HCT116 (cell line): Measurements from ENCODE around the gene CISD3. TPM values are rescaled to one million over a fixed set of nuclear protein-coding genes. Genes with fewer than 3 reads are reported as not detected.

Experiments used
- ATAC-seq: fragments of 200-7000 bp; cut with Tn5 transposase; 2 replicates; pipeline ENCODE4 v1.9.1; 2020; ENCODE audit warnings: mild to moderate bottlenecking, moderate library complexity
- BruUV-seq: library from RNA; stranded (reverse); fragments of 400-500 nt; replicated peaks from 2 replicates; lab custom pipeline; 2021; lab: Mats Ljungman, UMichigan
- CTCF ChIA-PET: fragments of 300-600 bp; sonication (Branson Sonifier 250); formaldehyde crosslinking; loops from one replicate; lab custom pipeline; 2021; ENCODE audit warnings: antibody characterized with exemption; lab: Charles Lee
- POLR2A ChIA-PET: fragments of 300-600, 350-600 bp; sonication (Branson Sonifier 250); formaldehyde crosslinking; loops from one replicate; lab custom pipeline; 2021; ENCODE audit warnings: antibody characterized with exemption; lab: Charles Lee
- RAD21 ChIA-PET, 2 experiments: fragments of 300-600 bp; sonication (Branson Sonifier 250); formaldehyde crosslinking; loops; one replicate each; lab custom pipeline; 2023; ENCODE audit warnings: low total read pairs in 2 of 2; ENCODE audit not compliant: uncharacterized antibody in 2 of 2, unreplicated experiment in 2 of 2, low non-redundant PET in 1 of 2; lab: Charles Lee
- DNase-seq: peaks from one replicate; pipeline ENCODE4 v3.0.0-alpha.2; 2010; ENCODE audit warnings: low read depth, low spot score
- H2AFZ ChIP-seq: fragments of 200-600 bp; shearing (Covaris generic), sonication (generic); 2 replicates; pipeline ENCODE4 v1.6.1; 2017; ENCODE audit warnings: low read depth, mixed run types, mixed read lengths, antibody characterized with exemption, low read length; ENCODE audit not compliant: poor library complexity, severe bottlenecking
- H3K27ac ChIP-seq: 2 replicates; pipeline ENCODE4 v1.5.1; 2012; ENCODE audit warnings: low read depth, low read length
- H3K27me3 ChIP-seq: fragments of 200-600 bp; sonication (generic); 2 replicates; pipeline ENCODE4 v1.6.1; 2016; ENCODE audit warnings: mixed run types, low read length, mixed read lengths; ENCODE audit not compliant: insufficient read depth
- H3K36me3 ChIP-seq, 2 experiments: fragments of 200-500 bp in 1 of 2; fragments of 200-600 bp in 1 of 2; sonication (Bioruptor generic) in 1 of 2; sonication (generic) in 1 of 2; 2 replicates each; pipeline versions ENCODE4 v1.5.1 to v1.6.1; 2014 to 2016; ENCODE audit warnings: low read length in 2 of 2, inconsistent platforms in 1 of 2, mixed read lengths in 1 of 2, mixed run types in 1 of 2; ENCODE audit not compliant: insufficient read depth in 2 of 2, control insufficient read depth in 1 of 2
- H3K4me1 ChIP-seq, 2 experiments: fragments of 200-600 bp in 1 of 2; sonication (generic) in 1 of 2; 2 replicates each; pipeline versions ENCODE4 v1.5.1 to v1.6.1; 2012 to 2017; ENCODE audit warnings: low read length in 2 of 2, inconsistent platforms in 1 of 2, mild to moderate bottlenecking in 1 of 2, mixed read lengths in 1 of 2, mixed run types in 1 of 2, moderate library complexity in 1 of 2; ENCODE audit not compliant: insufficient read depth in 2 of 2, control insufficient read depth in 1 of 2
- H3K4me2 ChIP-seq: fragments of 200-600 bp; sonication (generic); 2 replicates; pipeline ENCODE4 v1.6.1; 2017; ENCODE audit warnings: mixed run types, low read length, mixed read lengths
- H3K4me3 ChIP-seq, 2 experiments: fragments of 200-600 bp in 1 of 2; sonication (generic) in 1 of 2; replicated peaks in 1 of 2; 2 replicates each; pipeline ENCODE4 v1.5.1; 2011 to 2016; ENCODE audit warnings: low read length in 2 of 2, control low read depth in 1 of 2, low read depth in 1 of 2, mild to moderate bottlenecking in 1 of 2, mixed read lengths in 1 of 2, mixed run types in 1 of 2
- H3K79me2 ChIP-seq: fragments of 200-600 bp; sonication (generic); 2 replicates; pipeline ENCODE4 v1.6.1; 2017; ENCODE audit warnings: mild to moderate bottlenecking, mixed run types, low read length, moderate library complexity, mixed read lengths; ENCODE audit not compliant: insufficient read depth
- H3K9ac ChIP-seq: fragments of 200-600 bp; sonication (generic); 2 replicates; pipeline ENCODE4 v1.6.1; 2016; ENCODE audit warnings: low read length, mixed read lengths
- H3K9me2 ChIP-seq: fragments of 200-600 bp; sonication (generic), shearing (Covaris generic); 2 replicates; pipeline ENCODE4 v1.6.1; 2017; ENCODE audit warnings: mixed run types, mild to moderate bottlenecking, moderate library complexity; ENCODE audit not compliant: insufficient read depth
- H3K9me3 ChIP-seq, 2 experiments: fragments of 200-500 bp in 1 of 2; fragments of 200-600 bp in 1 of 2; sonication (Bioruptor generic) in 1 of 2; sonication (generic) in 1 of 2; 2 replicates each; pipeline ENCODE4 v1.6.1; 2014 to 2017; ENCODE audit warnings: low read length in 2 of 2, mixed read lengths in 2 of 2, inconsistent platforms in 1 of 2, low read depth in 1 of 2, mild to moderate bottlenecking in 1 of 2, mixed run types in 1 of 2, moderate library complexity in 1 of 2; ENCODE audit not compliant: control insufficient read depth in 1 of 2, insufficient read depth in 1 of 2
- H4K20me1 ChIP-seq: fragments of 200-600 bp; sonication (generic), shearing (Covaris generic); 2 replicates; pipeline ENCODE4 v1.6.1; 2017; ENCODE audit warnings: mixed run types, mild to moderate bottlenecking, moderate library complexity; ENCODE audit not compliant: insufficient read depth
- EZH2phosphoT487 ChIP-seq: fragments of 200-600 bp; IDR thresholded peaks from 2 replicates; pipeline ENCODE4 v1.6.1; 2018; ENCODE audit warnings: antibody characterized with exemption, borderline replicate concordance
- FOSL1 ChIP-seq: IDR thresholded peaks from 2 replicates; pipeline ENCODE4 v1.6.1; 2012; ENCODE audit warnings: low read depth
- RAD21 ChIP-seq: IDR thresholded peaks from 2 replicates; pipeline ENCODE4 v1.6.1; 2012; ENCODE audit warnings: low read depth, mild to moderate bottlenecking
- SIN3A ChIP-seq: IDR thresholded peaks from 2 replicates; pipeline ENCODE4 v1.6.1; 2012; ENCODE audit warnings: low read depth
- TCF7L2 ChIP-seq: IDR thresholded peaks from 2 replicates; pipeline ENCODE4 v1.7.0; 2011; ENCODE audit warnings: borderline replicate concordance, inconsistent platforms; ENCODE audit not compliant: insufficient read depth, insufficient read length; ENCODE audit errors: extremely low read depth
- YY1 ChIP-seq: IDR thresholded peaks from 2 replicates; pipeline ENCODE4 v1.6.1; 2011; ENCODE audit warnings: low read length, low read depth, moderate library complexity, mild to moderate bottlenecking; ENCODE audit not compliant: insufficient replicate concordance; ENCODE audit errors: extremely low read depth
- intact Hi-C: fragments of 100-400 bp; cut with micrococcal nuclease; formaldehyde crosslinking; loops from 2 replicates; pipeline ENCODE4 v1.10.0; 2022
- total RNA-seq: library from RNA; stranded (reverse); gene quantifications from one replicate; pipeline ENCODE4 v1.2.1, GENCODE V29; 2021; ENCODE audit not compliant: unreplicated experiment
- TF ChIP-seq, protein P1 (sequence below): IDR thresholded peaks from 2 replicates; pipeline ENCODE4 v1.6.1; 2011; ENCODE audit warnings: mild to moderate bottlenecking, low read length, moderate library complexity; ENCODE audit not compliant: insufficient replicate concordance; ENCODE audit errors: extremely low read depth
- TF ChIP-seq, protein P2 (sequence below): IDR thresholded peaks from 2 replicates; pipeline ENCODE4 v1.6.1; 2012

CISD3 gene
- total RNA-seq, 1 experiment from 2014 or later, result 50.2 TPM

- H3K4me3 ChIP-seq, result no peak overlapping the region
- H3K9me3 ChIP-seq, result no peaks in the 10 kb centered on the region
- H2AFZ ChIP-seq, result no peak overlapping the region
- H4K20me1 ChIP-seq, result no peaks in the 10 kb centered on the region
- H3K79me2 ChIP-seq, result no peaks in the 10 kb centered on the region
- peak; percentile 23; the same call in 1 of the 2 replicates for ATAC-seq
- TF ChIP-seq RAD21 (no peak), SIN3A (no peak), YY1 (no peak), EZH2phosphoT487 (no peak), FOSL1 (no peak), TCF7L2 (no peak)
- TF ChIP-seq, protein P1, sequence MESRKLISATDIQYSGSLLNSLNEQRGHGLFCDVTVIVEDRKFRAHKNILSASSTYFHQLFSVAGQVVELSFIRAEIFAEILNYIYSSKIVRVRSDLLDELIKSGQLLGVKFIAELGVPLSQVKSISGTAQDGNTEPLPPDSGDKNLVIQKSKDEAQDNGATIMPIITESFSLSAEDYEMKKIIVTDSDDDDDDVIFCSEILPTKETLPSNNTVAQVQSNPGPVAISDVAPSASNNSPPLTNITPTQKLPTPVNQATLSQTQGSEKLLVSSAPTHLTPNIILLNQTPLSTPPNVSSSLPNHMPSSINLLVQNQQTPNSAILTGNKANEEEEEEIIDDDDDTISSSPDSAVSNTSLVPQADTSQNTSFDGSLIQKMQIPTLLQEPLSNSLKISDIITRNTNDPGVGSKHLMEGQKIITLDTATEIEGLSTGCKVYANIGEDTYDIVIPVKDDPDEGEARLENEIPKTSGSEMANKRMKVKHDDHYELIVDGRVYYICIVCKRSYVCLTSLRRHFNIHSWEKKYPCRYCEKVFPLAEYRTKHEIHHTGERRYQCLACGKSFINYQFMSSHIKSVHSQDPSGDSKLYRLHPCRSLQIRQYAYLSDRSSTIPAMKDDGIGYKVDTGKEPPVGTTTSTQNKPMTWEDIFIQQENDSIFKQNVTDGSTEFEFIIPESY, result no peak
- TF ChIP-seq, protein P2, sequence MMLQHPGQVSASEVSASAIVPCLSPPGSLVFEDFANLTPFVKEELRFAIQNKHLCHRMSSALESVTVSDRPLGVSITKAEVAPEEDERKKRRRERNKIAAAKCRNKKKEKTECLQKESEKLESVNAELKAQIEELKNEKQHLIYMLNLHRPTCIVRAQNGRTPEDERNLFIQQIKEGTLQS, result no peak
- TF ChIP-seq, all 23 proteins: peak for 0
- POLR2A ChIA-PET, result interaction anchor here (0.5 kb wide), 1 partner anchor 20 kb away, joined by 3 read pairs; no protein-coding TSS in a partner anchor
- Histone ChIP-seq H3K27me3 (no peaks in the 10 kb centered on the region), H3K9ac (no peak overlapping the region), H3K27ac (no peak overlapping the region; the same call in 1 of the 2 replicates), H3K36me3 (peaks cover 15 to 17% of the 10 kb centered on the region in 2 experiments), H3K4me1 (peaks cover 5 to 24% of the 10 kb centered on the region in 2 experiments), H3K4me2 (no peak overlapping the region), H3K9me2 (no peaks in the 10 kb centered on the region)
- CTCF ChIA-PET, result no interaction called here
- RAD21 ChIA-PET, result no interaction called here
- intact Hi-C loops, result no loop called here
- BruUV-seq, result no TSS peak
- DNase-seq, result no peak
These were observed 10.0 kb upstream of the CISD3 start for GRCh38 chr17:38719943-38720641.
